ENCODE results near the gene BBOF1.
"Not testable (repeated sequence)": the region's sequence is repeated elsewhere in the genome, so short reads cannot be mapped to it uniquely, and the experiment has no call there.

BBOF1 gene

GRCh38 chr14:74018586-74019407 is at the start of gene BBOF1, which contains the start of gene ENTPD5:
Gene BBOF1 (plus strand): TSS chr14:74019349. CDS start chr14:74019479, 130 bp downstream.
Gene ENTPD5 (minus strand): TSS chr14:74019288. CDS start chr14:73988102, 31,186 bp downstream.
- peak; percentile 55 for DNase-seq

- no peak for DNase-seq
Observed at GRCh38 chr14:73973497-73973896, 45.7 kb upstream of the BBOF1 start.

GRCh38 chr14:73976125-73976524 is 43.0 kb upstream of the BBOF1 start:
- no peak for DNase-seq

GRCh38 chr14:73977896-73978295 is 41.3 kb upstream of the BBOF1 start:
- DNase-seq, result no peak

GRCh38 chr14:73988065-73988464 is 31.1 kb upstream of the BBOF1 start:
- DNase-seq, result no peak

- not testable (repeated sequence) for DNase-seq
Observed at GRCh38 chr14:73988656-73989055, 30.5 kb upstream of the BBOF1 start.

GRCh38 chr14:73991092-73991491 is 28.1 kb upstream of the BBOF1 start:
- no peak for DNase-seq

- not testable (repeated sequence) for DNase-seq
Observed at GRCh38 chr14:73994926-73995325, 24.2 kb upstream of the BBOF1 start.

GRCh38 chr14:73995977-73996378 is 23.2 kb upstream of the BBOF1 start:
- DNase-seq, result no peak

GRCh38 chr14:73996731-73997107 is 22.4 kb upstream of the BBOF1 start:
- DNase-seq, result no peak

GRCh38 chr14:73997108-73997943 is 21.8 kb upstream of the BBOF1 start:
- no peak for DNase-seq

- DNase-seq, result no peak
Observed at GRCh38 chr14:73997944-73998447, 21.2 kb upstream of the BBOF1 start.

- DNase-seq, result no peak
Observed at GRCh38 chr14:73998726-73999125, 20.4 kb upstream of the BBOF1 start.

- DNase-seq, result not testable (repeated sequence)
Observed at GRCh38 chr14:74005664-74006063, 13.5 kb upstream of the BBOF1 start.

GRCh38 chr14:74008843-74009499 is 10.2 kb upstream of the BBOF1 start:
- DNase-seq, result no peak

GRCh38 chr14:74014299-74014698 is 4.8 kb upstream of the BBOF1 start:
- DNase-seq, result no peak

- no peak for DNase-seq
Observed at GRCh38 chr14:74015176-74015575, 4.0 kb upstream of the BBOF1 start.

GRCh38 chr14:74015963-74016362 is 3.2 kb upstream of the BBOF1 start:
- no peak for DNase-seq

GRCh38 chr14:74018174-74018585 is 969 bp upstream of the BBOF1 start:
- DNase-seq, result no peak

GRCh38 chr14:74019408-74020137 is 424 bp downstream of the BBOF1 start:
- DNase-seq, result no peak

GRCh38 chr14:74022346-74022745 is 3.2 kb downstream of the BBOF1 start:
- DNase-seq, result no peak

GRCh38 chr14:74029136-74029535 is 10.0 kb downstream of the BBOF1 start:
- no peak for DNase-seq
